ENCODE data around the gene AZU1. TPM values are rescaled to one million over a fixed set of nuclear protein-coding genes. Genes with fewer than 3 reads are reported as not detected.
"Not testable (repeated sequence)": the region's sequence is repeated elsewhere in the genome, so short reads cannot be mapped to it uniquely, and the experiment has no call there.

AZU1 gene
- polyA plus RNA-seq, 1 donor: 1.7 TPM

- DNase-seq (ENCODE audit: low read depth): no peak
Observed at GRCh38 chr19:810077-810855, 17.4 kb upstream of the AZU1 start.

GRCh38 chr19:810883-811489, 16.7 kb upstream of the AZU1 start:
- DNase-seq (ENCODE audit: low read depth): no peak

- DNase-seq (ENCODE audit: low read depth): no peak
Observed at GRCh38 chr19:811506-812048, 16.1 kb upstream of the AZU1 start.

- DNase-seq (ENCODE audit: low read depth): no peak
Observed at GRCh38 chr19:812049-812746, 15.4 kb upstream of the AZU1 start.

GRCh38 chr19:812747-813218, 14.9 kb upstream of the AZU1 start:
- no peak for DNase-seq (ENCODE audit: low read depth)

GRCh38 chr19:813219-814151, 14.2 kb upstream of the AZU1 start:
- DNase-seq (ENCODE audit: low read depth): no peak

GRCh38 chr19:814152-815078, 13.2 kb upstream of the AZU1 start:
- DNase-seq (ENCODE audit: low read depth): no peak

GRCh38 chr19:815079-815774, 12.4 kb upstream of the AZU1 start:
- DNase-seq (ENCODE audit: low read depth): no peak

GRCh38 chr19:815775-816499, 11.7 kb upstream of the AZU1 start:
- no peak for DNase-seq (ENCODE audit: low read depth)

- DNase-seq (ENCODE audit: low read depth): no peak
Observed at GRCh38 chr19:816500-816857, 11.2 kb upstream of the AZU1 start.

GRCh38 chr19:820212-820611, 7.4 kb upstream of the AZU1 start:
- not testable (repeated sequence) for DNase-seq (ENCODE audit: low read depth)

GRCh38 chr19:821231-821824, 6.3 kb upstream of the AZU1 start:
- DNase-seq (ENCODE audit: low read depth): no peak

GRCh38 chr19:821825-822503, 5.7 kb upstream of the AZU1 start, which contains the start of gene PLPPR3:
PLPPR3 (minus strand) TSS chr19:821955; CDS start chr19:821559, 396 bp downstream.
- no peak for DNase-seq (ENCODE audit: low read depth)

GRCh38 chr19:823565-824121, 4.0 kb upstream of the AZU1 start:
- DNase-seq (ENCODE audit: low read depth): no peak

GRCh38 chr19:824885-825284, 2.8 kb upstream of the AZU1 start:
- DNase-seq (ENCODE audit: low read depth): no peak

- no peak for DNase-seq (ENCODE audit: low read depth)
Observed at GRCh38 chr19:825897-826644, 1.6 kb upstream of the AZU1 start.

GRCh38 chr19:827314-827709, 325 bp upstream of the AZU1 start:
- no peak for DNase-seq (ENCODE audit: low read depth)

All from forelimb muscle (tissue), 1 donor.